Spleen (tissue), 11 donors: ENCODE data around the gene PDGFRB. TPM values are rescaled to one million over a fixed set of nuclear protein-coding genes. Genes with fewer than 3 reads are reported as not detected.

ENCODE experiments used
- DNase-seq: peaks from one replicate; pipeline ENCODE4 v3.0.0-alpha.2; 2020
- H3K27ac ChIP-seq, 8 donors: fragments of 200-600 bp; sonication (generic) in 7 of 8; 1 replicate in 4 of 8; 2 replicates in 4 of 8; pipeline versions ENCODE4 v1.5.0 to v1.8.0; 2016 to 2021; ENCODE audit warnings: inconsistent platforms in 4 of 8, mild to moderate bottlenecking in 4 of 8, moderate library complexity in 1 of 8
- H3K27me3 ChIP-seq, 7 donors: fragments of 200-600 bp; sonication (generic) in 6 of 7; replicated peaks in 1 of 7; 1 replicate in 4 of 7; 2 replicates in 3 of 7; pipeline versions ENCODE4 v1.5.0 to v1.8.0; 2016 to 2021; ENCODE audit warnings: inconsistent platforms in 3 of 7, mild to moderate bottlenecking in 1 of 7
- H3K36me3 ChIP-seq, 6 donors: fragments of 200-600 bp; sonication (generic) in 5 of 6; 1 replicate in 4 of 6; 2 replicates in 2 of 6; pipeline versions ENCODE4 v1.5.0 to v1.8.0; 2016 to 2021; ENCODE audit warnings: inconsistent platforms in 2 of 6
- H3K4me1 ChIP-seq, 6 donors: fragments of 200-600 bp; sonication (generic) in 5 of 6; 1 replicate in 3 of 6; 2 replicates in 3 of 6; pipeline versions ENCODE4 v1.5.0 to v1.8.0; 2016 to 2021; ENCODE audit warnings: inconsistent platforms in 3 of 6
- H3K4me3 ChIP-seq, 8 donors: fragments of 200-600 bp; sonication (generic) in 7 of 8; 1 replicate in 4 of 8; 2 replicates in 4 of 8; pipeline versions ENCODE4 v1.5.0 to v1.8.0; 2016 to 2021; ENCODE audit warnings: inconsistent platforms in 4 of 8, mild to moderate bottlenecking in 4 of 8, moderate library complexity in 2 of 8
- H3K9me3 ChIP-seq, 8 donors: fragments of 200-600 bp; sonication (generic) in 7 of 8; 1 replicate in 4 of 8; 2 replicates in 4 of 8; pipeline versions ENCODE4 v1.5.0 to v1.8.0; 2016 to 2021; ENCODE audit warnings: inconsistent platforms in 4 of 8
- POLR2A ChIP-seq, 3 donors: fragments of 450-650 bp; IDR thresholded peaks; one replicate each; pipeline ENCODE4 v1.5.1; 2017; ENCODE audit warnings: antibody characterized with exemption in 3 of 3, mild to moderate bottlenecking in 1 of 3
- POLR2AphosphoS5 ChIP-seq, 3 donors: sonication (generic); formaldehyde crosslinking; IDR thresholded peaks; one replicate each; pipeline ENCODE4 v1.5.1; 2017; ENCODE audit warnings: antibody characterized with exemption in 3 of 3
- WGBS, 5 donors: extraction: QIAGEN DNeasy Blood & Tissue Kit in 3 of 5; methylation state at CpG; one replicate each; pipeline versions ENCODE4 v1.1.5 to v1.1.7; 2013 to 2018; 5-methylcytosine and 5-hydroxymethylcytosine counted together
- intact Hi-C: fragments of 100-400 bp; cut with DNase I; formaldehyde crosslinking; loops from one replicate; pipeline ENCODE4 v1.15.0; 2023; ENCODE audit warnings: low total_unique reads
- polyA plus RNA-seq, 3 donors: library from polyadenylated mRNA; stranded (reverse); fragments of 200-250 nt; gene quantifications; one replicate each; pipeline ENCODE4 v1.2.1, GENCODE V29; 2013
- total RNA-seq, 7 donors: library from RNA; depleted of rRNA in 3 of 7; stranded (reverse); fragments of >200 nt in 3 of 7; fragmentation: NEBNext Ultra II Directional in 4 of 7; extraction: Animal tissue kit (Norgen Biotek cat#: 25700) in 4 of 7; gene quantifications; one replicate each; pipeline versions ENCODE4 v1.1.0 to v1.2.1, GENCODE V29; 2016 to 2021
- TF ChIP-seq, protein P1 (sequence below), 11 experiments: fragments of 200-600 bp in 7 of 11; fragments of 450-650 bp in 4 of 11; sonication (generic) in 4 of 11; IDR thresholded peaks in 8 of 11; conservative IDR thresholded peaks in 3 of 11; 1 replicate in 7 of 11; 2 replicates in 4 of 11; pipeline versions ENCODE4 v1.4.0 to v1.8.0; 2016 to 2021; ENCODE audit warnings: antibody characterized with exemption in 11 of 11, inconsistent platforms in 4 of 11, mild to moderate bottlenecking in 1 of 11
- donor health status: healthy with polysubstance abuse.
- donor health status: DM: no; HTN: no; CAD: no; lungs with moderate emphysema.
- donor health status: DM: no; HTN: no; CAD: no.
- donor health status: Bipolar disorder and iron deficiency.
- donor health status: healthy.
- donor health status: DM: no; HTN: no; CAD: no.
- donor health status: DM: yes; HTN: yes; CAD: no.

PDGFRB gene
- total and polyA plus RNA-seq, 10 donors = 12.8 to 144 (median 88.5) TPM

DNA sequence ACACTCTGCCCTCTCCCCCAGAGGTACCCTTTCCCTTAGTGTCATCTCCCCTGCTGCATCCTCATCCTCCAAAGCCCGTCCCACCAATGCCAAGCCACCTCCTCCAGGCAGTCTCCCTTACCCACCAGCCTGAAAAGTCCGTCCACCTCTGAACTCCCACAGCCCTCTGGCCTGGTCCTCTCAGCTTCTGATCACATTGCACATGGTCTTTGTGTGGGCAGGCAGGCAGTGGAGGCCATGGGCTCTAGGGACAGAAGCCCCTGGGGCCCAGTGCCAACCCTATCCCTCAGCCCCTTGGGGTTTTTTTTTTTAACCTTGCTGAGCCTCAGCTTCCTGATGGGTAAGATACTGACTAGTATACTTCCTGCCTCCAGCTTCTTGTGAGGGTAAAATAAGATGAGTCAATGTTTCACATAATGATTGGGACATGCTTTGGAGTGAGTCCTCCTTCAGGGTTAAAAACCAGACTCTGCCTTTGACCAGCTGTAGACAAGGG, 88.7 kb downstream of the PDGFRB start:
- TF ChIP-seq, protein P1, sequence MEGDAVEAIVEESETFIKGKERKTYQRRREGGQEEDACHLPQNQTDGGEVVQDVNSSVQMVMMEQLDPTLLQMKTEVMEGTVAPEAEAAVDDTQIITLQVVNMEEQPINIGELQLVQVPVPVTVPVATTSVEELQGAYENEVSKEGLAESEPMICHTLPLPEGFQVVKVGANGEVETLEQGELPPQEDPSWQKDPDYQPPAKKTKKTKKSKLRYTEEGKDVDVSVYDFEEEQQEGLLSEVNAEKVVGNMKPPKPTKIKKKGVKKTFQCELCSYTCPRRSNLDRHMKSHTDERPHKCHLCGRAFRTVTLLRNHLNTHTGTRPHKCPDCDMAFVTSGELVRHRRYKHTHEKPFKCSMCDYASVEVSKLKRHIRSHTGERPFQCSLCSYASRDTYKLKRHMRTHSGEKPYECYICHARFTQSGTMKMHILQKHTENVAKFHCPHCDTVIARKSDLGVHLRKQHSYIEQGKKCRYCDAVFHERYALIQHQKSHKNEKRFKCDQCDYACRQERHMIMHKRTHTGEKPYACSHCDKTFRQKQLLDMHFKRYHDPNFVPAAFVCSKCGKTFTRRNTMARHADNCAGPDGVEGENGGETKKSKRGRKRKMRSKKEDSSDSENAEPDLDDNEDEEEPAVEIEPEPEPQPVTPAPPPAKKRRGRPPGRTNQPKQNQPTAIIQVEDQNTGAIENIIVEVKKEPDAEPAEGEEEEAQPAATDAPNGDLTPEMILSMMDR (IDR thresholded peaks at IDR 0.05 in 8 of 11, conservative IDR thresholded peaks at IDR 0.05 in 3 of 11) = no peak
- TF ChIP-seq POLR2A (IDR thresholded peaks at IDR 0.05) = no peak
- TF ChIP-seq POLR2AphosphoS5 (IDR thresholded peaks at IDR 0.05) = no peak
- DNase-seq = no peak
- peaks cover 0 to 31% (median 0%) of the 10 kb centered on the region in 6 donors for H3K36me3 ChIP-seq
- H3K27me3 ChIP-seq = peaks cover 0 to 4% (median 0%) of the 10 kb centered on the region in 7 donors
- H3K4me3 ChIP-seq = no peak overlapping the region
- intact Hi-C loops = no loop called here
- 54 to 67% (median 64%) methylated on average over 2 of the region's 2 CpGs for WGBS, 5 donors
- peaks cover 0 to 76% (median 13%) of the 10 kb centered on the region in 6 donors for H3K4me1 ChIP-seq
- H3K9me3 ChIP-seq = no peaks in the 10 kb centered on the region
- peak overlapping the region in 3 of 8 donors; percentile 38 to 65 (median 39) for H3K27ac ChIP-seq

DNA sequence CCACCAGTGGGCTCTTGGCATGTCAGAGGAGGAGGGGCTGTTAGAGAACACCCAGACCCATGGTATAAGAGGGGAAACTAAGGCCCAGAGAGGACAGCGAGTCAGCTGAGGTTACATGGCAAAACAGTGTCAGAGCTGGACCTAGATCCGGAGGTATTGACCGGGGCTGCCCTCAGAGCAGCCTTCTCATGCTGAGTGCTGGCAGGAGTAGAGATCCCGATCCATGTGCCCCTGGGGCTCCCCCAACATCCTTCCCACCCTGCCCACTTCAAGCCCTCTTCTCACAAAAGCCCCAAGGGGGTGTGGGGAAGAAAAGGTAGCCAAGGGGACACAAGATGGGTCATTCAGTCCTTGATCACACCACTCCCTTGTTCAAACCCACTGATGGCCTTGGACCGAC, 89.2 kb downstream of the PDGFRB start:
- Histone ChIP-seq H3K9me3 (no peaks in the 10 kb centered on the region), H3K4me1 (peaks cover 0 to 78% (median 13%) of the 10 kb centered on the region in 6 donors), H3K27ac (peak overlapping the region in 3 of 8 donors; percentile 38 to 65 (median 39)), H3K27me3 (peaks cover 0 to 4% (median 0%) of the 10 kb centered on the region in 7 donors), H3K4me3 (no peak overlapping the region), H3K36me3 (peaks cover 0 to 34% (median 0%) of the 10 kb centered on the region in 6 donors)
- no peak for DNase-seq
- intact Hi-C loops = no loop called here
- TF ChIP-seq, protein P1 (IDR thresholded peaks at IDR 0.05 in 8 of 11, conservative IDR thresholded peaks at IDR 0.05 in 3 of 11) = no peak
- TF ChIP-seq POLR2AphosphoS5 (IDR thresholded peaks at IDR 0.05) = no peak
- TF ChIP-seq POLR2A (IDR thresholded peaks at IDR 0.05) = no peak
- 85 to 88% (median 87%) methylated on average over 5 of the region's 5 CpGs for WGBS, 5 donors

DNA sequence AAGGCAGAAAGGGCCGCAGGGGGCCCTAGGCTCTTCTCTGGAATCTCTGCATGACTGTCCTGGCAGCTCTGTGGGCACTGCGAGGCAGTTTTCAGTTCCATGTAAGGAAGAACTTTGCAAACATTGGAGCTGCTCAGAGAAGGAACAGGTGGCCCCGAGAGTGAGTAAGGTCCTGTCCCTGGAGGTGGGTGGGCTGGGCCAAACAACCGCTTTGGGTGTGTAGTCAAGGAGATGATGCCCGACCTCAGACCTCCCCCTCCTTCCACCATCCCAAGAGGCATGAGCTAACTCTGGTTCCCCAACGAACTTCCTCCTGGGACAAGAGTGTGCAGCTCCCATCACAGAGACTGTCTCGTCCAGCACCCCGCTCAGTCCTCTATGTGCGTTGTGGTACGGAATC, 89.8 kb downstream of the PDGFRB start:
- 46 to 63% (median 55%) methylated on average over 10 of the region's 10 CpGs for WGBS, 5 donors
- intact Hi-C loops = no loop called here
- Histone ChIP-seq H3K27me3 (peaks cover 0 to 4% (median 0%) of the 10 kb centered on the region in 7 donors), H3K27ac (peak overlapping the region in 3 of 8 donors; percentile 39 to 65 (median 54)), H3K9me3 (no peaks in the 10 kb centered on the region), H3K4me3 (no peak overlapping the region), H3K4me1 (peaks cover 0 to 78% (median 13%) of the 10 kb centered on the region in 6 donors), H3K36me3 (peaks cover 0 to 38% (median 0%) of the 10 kb centered on the region in 6 donors)
- DNase-seq = peak; percentile 64
- TF ChIP-seq, protein P1 (IDR thresholded peaks at IDR 0.05 in 8 of 11, conservative IDR thresholded peaks at IDR 0.05 in 3 of 11) = no peak
- peak in 1 of 3 donors; percentile 45 for TF ChIP-seq POLR2AphosphoS5 (IDR thresholded peaks at IDR 0.05)

DNA sequence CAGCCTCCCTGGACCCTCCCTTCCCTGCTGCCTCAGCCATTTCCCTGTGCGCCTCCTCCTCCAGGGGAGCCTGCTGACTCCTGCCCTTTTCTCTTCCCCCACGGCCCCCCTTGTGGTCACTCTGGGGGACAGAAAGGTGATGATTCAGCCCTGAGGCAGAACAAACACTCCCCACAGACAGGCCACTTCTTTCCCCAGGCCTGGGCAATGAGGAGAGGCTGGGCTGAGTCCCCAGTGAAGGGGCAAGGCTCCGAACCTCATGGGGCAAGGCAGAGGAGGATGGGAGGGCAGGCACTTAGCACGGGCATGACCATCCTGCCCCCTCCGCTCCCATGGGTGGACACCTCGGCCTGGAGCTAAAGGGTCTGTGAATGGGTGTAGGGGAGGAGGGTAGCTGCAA, 90.3 kb downstream of the PDGFRB start:
- Histone ChIP-seq H3K9me3 (no peaks in the 10 kb centered on the region), H3K4me1 (peaks cover 0 to 74% (median 13%) of the 10 kb centered on the region in 6 donors), H3K4me3 (no peak overlapping the region), H3K27me3 (peaks cover 0 to 4% (median 0%) of the 10 kb centered on the region in 7 donors), H3K36me3 (peaks cover 0 to 38% (median 0%) of the 10 kb centered on the region in 6 donors), H3K27ac (peak overlapping the region in 3 of 8 donors; percentile 39 to 65 (median 54))
- WGBS, 5 donors = 64 to 77% (median 70%) methylated on average over 6 of the region's 6 CpGs
- TF ChIP-seq, protein P1 (IDR thresholded peaks at IDR 0.05 in 8 of 11, conservative IDR thresholded peaks at IDR 0.05 in 3 of 11) = no peak
- peak; percentile 63 to 69 (median 69) for TF ChIP-seq POLR2AphosphoS5 (IDR thresholded peaks at IDR 0.05)
- intact Hi-C loops = no loop called here
- DNase-seq = peak; percentile 78
